ENCODE data around the gene IL25.
"Not testable (repeated sequence)": the region's sequence is repeated elsewhere in the genome, so short reads cannot be mapped to it uniquely, and the experiment has no call there.

The IL25 gene
- 0 reads per million in 4 donors for total RNA-seq

DNA sequence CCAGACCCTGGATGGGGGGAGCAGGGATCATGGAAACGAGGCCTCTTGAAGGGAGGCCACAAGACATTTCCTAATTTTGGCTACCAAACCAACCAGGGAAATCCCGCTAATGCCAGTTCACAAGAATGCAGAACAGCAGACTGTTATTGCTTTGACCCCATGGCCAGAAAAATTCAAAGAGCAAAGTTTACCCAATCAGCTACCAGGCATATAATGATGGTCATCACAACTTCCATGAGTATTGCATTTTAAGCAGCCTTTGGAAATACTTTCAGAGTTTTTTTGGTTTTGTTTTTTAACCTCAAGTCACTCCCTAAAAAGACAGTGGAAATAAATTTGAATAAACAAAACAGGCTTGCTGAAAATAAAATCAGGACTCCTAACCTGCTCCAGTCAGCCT is at the start of gene IL25:
Gene IL25 (plus strand): TSS at position 301 of the 400 bp plus-strand sequence.
- no peak for DNase-seq

DNA sequence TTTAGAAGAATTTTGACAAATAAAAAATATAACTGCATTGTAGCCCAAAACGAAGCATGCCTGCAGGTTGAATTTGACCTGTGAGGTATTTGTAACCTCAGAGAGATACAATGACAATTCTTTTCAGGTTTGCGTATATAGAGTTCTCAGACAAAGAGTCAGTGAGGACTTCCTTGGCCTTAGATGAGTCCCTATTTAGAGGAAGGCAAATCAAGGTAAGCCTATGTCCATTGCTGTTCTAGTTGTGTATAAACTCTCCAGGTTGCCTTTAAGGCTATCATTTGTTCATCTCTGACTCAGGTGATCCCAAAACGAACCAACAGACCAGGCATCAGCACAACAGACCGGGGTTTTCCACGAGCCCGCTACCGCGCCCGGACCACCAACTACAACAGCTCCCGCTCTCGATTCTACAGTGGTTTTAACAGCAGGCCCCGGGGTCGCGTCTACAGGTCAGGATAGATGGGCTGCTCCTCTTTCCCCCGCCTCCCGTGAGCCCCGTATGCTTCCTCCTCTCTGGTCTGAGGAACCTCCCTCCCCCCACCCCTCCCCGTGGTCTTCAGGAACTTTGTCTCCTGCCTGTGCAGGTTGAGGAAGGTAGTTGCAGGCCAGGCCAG is 48.7 kb upstream of the IL25 start:
- no peak for DNase-seq

DNA sequence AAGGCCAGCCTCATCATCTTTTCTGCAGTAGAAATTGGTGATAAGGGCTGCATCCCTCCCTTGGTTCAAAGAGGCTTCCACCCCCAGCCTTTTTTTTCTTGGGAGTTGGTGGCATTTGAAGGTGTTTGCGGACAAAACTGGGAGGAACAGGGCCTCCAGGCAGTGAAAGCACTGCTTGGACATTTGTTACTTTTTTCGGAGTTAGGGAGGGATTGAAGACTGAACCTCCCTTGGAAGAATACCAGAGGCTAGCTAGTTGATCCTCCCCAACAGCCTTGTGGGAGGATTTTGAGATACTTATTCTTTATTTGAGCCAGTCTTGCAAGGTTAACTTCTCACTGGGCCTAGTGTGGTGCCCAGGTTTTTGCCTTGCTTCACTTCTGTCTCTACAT is 48.2 kb upstream of the IL25 start:
- no peak for DNase-seq

DNA sequence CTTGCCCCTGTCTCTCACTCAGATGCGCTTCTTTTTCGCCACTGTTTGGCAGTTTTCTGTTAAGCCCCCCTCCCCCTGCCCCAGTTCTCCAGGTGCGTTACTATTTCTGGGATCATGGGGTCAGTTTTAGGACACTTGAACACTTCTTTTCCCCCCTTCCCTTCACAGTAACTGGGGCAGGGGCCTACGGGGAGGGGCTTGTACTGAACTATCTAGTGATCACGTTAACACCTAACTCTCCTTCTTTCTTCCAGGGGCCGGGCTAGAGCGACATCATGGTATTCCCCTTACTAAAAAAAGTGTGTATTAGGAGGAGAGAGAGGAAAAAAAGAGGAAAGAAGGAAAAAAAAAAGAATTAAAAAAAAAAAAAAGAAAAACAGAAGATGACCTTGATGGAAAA is 47.6 kb upstream of the IL25 start:
- DNase-seq, result no peak

DNA sequence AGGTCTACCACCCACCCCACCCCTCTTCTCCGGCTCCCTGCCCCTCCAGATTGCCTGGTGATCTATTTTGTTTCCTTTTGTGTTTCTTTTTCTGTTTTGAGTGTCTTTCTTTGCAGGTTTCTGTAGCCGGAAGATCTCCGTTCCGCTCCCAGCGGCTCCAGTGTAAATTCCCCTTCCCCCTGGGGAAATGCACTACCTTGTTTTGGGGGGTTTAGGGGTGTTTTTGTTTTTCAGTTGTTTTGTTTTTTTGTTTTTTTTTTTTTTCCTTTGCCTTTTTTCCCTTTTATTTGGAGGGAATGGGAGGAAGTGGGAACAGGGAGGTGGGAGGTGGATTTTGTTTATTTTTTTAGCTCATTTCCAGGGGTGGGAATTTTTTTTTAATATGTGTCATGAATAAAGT is 46.9 kb upstream of the IL25 start:
- not testable (repeated sequence) for DNase-seq

DNA sequence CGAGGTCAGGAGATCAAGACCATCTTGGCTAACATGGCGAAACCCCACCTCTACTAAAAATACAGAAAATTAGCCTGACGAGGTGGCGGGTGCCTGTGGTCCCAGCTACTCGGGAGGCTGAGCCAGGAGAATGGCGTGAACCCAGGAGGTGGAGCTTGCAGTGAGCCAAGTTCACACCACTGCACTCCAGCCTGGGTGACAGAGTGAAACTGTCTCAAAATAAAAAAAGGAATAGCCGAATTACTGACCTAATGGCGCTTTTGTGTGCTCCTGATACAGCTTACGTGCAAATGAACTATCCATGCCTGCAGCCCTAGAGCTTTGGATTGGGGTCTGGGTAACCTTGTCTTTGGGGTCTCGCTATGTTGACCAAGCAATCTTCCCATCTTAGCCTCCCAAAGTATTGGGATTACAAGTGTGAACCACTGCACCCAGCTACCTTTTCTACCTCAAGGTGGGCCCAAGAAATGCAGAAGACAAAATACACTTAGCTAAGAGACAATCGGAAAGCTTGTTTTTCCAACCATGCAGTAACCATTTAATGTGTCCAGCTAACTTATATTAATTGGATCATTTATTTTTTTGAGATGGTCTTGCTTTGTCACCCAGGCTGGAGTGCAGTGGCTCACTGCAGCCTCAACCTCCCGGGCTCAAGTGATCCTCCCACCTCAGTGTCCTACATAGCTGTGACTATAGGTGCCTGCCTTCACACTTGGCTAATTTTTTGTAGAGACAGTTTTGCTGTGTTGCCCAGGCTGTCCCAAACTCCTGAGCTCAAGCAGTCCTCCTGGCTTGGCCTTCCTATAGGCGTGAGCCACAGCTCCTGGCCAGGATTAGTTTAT is 45.9 kb upstream of the IL25 start:
- DNase-seq, result no peak

DNA sequence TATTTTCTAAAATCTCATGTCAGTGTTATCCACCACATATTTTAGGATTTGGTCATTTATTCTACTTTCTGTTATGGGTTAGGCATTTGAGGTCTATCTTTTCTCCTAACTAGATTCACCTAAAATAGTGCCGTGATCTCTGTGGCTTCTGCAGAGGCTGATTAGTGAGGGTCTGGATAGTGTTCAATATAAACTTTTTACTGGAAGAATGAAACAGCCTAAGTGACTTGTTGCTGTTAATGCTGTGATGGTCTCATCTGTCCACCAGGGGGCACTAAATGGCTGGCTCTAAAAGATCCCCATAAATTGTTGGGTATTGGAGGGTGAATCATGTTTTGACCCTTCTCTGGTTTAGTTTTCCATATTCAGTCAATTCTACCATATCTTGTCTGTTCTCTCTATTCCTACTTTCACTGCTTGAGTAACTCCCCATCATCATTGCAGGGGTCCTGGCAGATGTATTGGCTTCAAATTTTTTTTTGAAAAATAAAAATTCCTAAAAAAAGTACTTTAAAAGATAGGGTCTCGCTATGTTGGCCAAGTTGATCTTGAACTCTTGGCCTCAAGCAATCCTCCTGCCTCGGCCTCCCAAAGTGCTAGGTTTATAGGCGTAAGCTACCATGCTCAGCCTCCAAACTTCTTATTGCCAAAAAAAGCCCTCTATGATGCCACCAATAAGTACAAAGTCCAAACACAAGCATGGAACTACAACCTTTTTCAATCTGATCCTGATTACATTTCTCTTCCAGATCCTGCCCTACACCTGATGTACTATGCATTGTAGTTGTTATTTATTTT is 44.5 kb upstream of the IL25 start:
- peak in 4 of 5 donors; percentile 38 to 61 (median 52) for DNase-seq

DNA sequence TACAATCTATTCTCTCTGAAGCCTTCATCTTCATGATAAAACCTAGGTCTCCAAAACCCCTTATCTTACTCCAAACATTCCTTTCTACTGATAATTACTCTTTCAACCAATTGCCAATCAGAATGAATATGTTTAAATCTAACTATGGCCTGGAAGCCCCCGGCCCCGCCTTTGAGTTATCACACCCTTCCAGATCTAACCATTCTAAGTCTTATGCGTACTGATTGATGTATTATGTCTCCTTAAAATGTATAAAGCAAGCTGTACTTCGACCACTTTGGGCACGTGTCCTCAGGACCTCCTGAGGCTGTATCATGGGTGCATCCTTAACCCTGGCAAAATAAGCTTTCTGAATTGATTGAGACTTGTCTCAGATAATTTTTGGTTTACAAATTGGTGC is 37.0 kb upstream of the IL25 start:
- DNase-seq, result no peak

DNA sequence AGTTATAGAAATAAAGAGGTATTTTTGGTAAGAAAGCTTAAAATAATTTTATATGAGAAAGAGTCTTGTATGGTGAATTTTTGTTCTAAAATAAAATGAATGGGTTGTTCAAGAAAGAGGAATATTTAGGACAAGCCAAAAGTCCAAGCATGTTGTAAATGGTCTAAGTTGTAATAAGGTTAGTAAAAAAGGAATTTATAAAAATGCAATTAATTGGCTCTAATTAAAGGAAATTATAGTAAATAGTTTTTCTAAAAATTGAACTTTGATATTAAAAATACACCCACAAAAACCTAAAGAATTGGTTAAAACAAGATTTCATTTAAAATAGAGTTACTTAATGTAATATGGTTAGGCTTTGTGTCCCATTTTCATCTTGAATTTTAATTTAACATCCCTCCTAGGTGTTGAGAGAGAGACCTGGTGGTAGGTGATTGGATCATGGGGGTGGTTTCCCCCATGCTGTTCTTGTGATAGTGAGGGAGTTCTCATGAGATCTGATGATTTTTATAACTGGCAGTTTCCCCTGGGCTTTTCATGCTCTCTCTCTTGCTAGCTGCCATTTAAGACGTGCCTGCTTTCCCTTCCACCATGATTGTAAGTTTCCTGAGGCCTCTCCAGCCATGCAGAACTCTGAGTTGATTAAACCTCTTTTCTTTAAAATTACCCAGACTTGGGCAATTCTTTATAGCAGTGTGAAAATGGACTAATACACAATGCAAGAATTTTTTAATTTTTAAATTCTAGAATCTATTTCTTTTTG is 32.9 kb upstream of the IL25 start:
- DNase-seq, result no peak

DNA sequence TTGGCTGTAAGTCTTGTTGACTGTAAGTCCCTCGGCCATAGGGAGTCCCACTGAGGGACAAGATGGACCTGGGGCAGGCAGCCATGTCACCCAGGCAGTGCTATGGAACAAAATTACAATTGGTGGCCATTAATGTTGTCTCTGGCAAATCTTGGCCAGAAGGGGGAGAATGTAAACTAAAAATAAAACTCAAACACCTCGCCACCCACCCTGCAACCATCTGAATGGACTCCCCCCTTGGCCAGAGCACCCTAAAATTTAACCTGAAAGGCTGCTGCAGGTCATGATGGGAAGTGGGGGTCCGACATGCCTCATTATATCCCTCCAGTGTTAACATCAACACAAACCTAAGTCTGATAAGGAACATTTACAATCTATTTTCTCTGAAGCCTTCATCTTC is 28.1 kb upstream of the IL25 start:
- no peak for DNase-seq

DNA sequence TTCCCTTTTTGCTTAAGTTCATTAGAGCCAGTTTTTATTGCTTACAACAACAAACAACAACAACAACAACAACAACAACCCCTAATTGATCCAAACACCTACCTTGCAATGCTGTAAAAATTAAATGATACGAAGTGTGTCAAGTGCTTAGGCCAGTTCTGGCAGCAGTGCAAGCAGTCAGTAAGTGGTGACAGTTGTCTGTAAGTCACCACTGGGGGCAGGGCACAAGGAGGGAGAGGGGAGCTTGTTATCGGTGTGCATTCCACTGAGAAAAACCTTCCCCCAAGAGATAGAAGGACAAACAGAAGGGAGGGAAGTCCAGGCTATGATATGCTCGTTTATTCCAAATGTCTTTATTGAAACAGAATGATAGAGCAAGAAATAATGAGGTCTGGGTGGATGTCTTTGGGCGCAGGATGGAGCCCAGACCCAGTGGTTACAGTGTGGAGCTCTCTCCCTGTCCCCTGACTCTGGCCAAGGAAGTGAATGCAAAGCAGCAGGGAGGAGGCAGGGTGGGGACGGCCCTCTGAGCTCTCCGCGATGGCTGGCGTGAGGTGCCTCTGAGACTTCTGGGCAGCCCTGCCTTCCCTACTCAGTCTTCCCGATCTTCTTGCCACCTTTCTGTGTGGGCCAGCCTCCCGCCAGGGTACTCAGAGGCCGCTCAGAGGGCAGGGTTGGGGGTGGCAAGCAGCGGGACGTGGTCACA is 26.5 kb upstream of the IL25 start:
- DNase-seq, result no peak

DNA sequence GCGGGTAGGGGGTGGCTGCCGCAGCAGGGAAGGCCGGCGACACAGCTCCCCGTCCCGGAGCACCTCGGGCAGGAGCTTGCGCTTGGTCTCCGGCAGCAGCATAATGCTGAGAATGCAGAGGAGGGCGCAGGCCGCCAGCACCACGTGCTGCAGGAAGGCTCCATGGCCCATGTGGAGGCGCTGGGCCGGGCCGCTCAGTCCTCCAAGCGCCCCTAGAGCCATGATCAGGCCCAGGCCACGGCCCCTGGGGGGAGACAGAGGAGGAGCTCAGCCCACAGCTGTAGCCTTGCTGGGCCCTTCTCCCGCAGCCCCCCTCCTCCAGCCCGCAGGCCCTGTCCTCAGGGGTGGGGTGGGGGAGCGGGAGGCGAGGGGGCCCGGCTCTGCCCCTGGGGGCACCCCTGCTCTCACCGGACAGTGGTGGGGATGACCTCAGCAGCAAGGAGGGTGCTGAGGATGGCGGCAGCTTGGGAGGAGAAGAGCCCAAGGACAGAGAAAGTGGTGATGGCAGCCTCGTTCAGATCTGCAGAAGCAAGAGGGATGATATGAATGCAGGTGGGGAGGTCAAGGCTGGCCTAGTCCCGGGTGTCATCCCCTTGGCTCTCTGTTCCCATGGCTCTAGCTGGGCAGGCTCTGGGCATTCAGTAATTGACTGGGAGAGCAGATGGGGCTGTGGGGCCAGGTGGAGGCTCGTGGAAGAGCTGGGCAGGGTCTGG is 25.8 kb upstream of the IL25 start:
- no peak for DNase-seq

DNA sequence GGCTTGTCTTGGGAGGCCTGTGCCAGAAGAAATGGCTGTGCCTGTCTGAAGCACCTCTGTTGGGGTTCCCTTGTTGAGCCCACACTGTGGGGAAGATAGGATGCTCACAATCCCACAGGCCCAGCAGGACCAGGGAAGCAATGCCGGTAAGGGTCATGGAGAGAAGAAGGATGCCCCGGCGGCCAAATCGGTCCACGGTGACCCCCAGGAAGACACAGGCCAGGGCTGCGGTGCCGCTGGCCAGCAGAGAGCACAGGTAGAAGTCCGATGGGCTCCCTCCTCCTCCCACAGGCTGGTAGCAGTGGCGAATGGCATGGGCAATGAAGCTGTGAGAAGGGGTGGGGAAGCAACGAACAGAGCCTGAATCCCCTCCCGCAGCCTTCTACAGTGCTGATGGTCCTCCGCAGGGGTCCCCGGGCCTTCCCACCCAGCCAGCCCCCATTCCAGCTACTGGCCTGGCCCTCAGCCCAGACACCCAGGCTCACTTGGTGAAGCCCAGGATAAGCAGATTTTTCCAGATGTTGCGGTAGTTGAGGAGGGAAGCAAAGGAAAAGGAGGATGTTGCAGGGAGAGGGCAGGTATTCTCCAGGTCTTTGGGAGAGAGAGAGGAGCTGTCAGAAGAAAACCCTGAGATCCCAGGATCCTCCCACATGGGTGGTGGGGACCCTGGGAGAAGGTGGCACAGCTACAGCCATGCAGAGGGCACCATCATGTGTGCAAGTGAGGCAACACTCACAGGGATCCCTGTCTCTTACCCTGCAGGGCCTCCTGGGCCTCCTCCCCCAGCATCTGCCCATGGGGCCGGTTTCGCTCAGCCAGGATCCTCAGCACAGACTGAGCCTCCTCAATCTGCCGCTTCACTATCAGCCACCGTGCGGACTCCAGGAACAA is 25.0 kb upstream of the IL25 start:
- no peak for DNase-seq

DNA sequence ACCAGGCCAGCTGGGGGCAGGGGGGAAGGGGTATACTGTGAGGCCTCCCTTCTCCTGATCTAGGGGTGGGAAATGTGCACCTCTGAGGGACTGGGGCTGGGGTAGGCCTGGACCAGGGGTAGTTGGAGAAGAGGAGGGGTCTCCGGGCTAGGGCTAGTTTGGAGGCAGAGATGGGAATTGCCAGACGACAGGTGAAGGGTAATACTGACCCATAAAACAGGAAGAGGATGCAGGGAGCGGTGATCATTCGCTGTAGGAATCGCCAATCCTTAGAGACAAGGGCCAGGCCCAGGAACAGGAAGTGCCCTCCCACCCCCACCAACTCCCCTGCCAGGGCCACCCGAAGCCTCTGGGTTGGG is 24.3 kb upstream of the IL25 start:
- DNase-seq, result no peak

DNA sequence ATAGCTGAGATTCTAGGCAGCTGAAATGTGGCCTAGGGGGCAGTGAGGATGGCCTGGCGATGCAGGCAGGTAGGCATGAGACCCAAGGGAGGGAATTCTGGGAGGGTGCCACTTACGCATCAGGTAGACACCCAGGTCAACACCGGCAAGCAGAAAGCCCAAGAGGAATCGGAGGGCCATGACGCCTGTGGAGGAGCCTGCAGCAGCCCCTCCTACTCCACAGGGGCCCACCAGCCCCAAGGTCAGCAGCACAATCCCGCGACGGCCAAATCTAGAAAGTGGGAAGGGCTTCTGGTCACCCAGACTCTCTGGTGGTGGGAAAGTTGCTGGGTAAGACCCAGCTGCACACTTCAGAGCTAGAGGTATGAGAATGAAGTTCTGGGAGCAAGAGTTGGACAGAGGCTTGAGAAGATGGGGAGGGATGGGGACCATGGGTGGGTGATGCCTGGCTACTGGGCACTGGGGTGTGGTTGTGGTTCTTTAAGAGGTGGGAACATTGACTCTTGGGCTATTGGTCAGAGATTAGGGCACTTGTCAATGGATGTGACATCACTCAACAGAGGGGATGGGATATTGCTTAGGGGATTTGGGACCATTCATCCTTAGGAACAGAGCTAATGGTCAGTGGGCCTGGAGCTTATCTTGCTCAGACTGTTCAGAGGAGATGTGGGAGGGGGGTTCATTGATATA is 23.3 kb upstream of the IL25 start:
- DNase-seq, result no peak

DNA sequence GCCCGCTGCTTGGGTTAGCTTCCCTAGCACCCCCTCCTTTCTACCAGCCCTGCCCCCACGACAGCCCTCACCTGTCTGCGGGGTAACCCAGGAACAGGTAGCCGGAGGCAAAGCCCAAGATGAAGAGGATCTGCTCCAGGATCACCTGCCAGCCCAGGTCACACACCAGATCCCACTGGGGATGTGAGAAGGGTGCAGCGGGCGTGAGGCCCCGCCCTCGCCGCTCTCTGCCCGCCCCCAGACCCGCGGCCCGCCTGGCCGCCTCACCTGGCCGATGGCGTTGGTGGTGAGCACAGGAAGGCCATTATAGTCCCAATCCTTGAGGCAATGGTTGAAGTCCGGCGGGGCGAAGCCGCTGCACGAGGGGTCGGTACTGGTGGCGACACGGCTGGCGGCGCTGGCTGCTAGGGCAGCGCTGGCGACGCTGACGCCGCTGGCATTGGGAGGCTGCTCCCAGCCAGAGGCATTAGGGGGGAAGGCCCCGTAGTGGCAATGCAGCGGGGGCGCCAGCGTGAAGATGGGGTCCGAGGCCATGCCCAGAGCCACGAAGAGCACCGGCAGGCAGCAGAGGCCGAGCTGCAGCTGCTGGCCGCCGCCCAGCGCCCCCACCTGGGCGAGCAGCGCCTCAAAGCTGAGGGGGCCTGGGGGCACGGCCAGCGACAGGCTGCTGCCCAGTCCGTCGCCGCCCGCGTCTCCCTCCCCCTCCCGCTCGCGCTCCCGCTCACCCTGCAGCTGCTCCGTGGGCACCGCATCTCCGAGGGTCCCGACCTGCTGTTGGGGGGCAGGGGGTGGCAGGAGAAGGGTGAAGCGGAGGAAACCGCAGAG is 20.7 kb upstream of the IL25 start:
- no peak for DNase-seq

DNA sequence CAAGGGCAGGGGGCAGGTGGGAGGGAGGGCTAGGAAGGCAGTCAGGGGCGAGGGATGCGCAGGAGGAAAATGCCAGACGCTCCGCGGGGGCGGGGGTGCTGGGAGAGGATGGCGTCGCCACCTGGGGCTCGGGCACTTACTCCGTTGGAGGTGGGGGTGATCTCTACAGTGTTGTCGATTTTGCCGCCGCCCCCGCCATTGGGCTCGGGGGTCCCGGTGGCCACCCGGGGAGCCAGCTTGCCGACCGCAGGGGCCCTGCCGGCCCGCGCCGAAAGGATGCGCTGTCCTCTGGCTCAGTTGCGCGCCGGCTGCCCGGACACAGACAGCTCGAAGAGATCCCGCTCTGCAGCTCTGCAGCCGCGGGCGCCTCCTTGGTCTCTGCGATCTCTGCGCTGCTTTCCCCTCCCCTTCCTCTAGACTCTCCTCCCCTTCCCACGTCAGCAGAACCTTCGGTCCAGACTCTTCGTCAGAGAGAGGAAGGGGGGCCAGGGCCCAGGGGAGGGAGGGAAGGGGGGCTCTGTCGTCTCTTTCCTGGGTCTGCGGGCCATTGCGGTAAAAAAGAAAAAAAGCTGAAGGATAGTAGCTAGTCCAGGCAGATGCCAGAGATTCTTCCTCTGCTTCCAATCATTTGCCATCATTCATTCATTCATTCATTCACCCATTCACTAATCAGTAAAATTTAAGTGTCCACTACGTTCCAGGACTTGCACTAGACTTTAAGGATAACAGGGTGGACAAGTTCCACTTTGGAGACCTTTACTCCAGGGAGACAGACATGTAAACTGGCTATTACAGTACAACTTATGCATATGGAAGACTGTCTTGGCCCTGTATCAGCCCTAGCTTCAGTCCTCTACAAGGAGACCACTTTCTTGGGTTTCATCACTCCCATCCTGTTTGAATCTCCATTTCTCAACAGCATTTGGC is 19.8 kb upstream of the IL25 start, which contains the start of gene SLC22A17:
Gene SLC22A17 (minus strand): TSS at position 382 of the 927 bp plus-strand sequence.
- DNase-seq, result peak in 4 of 5 donors; percentile 39 to 55 (median 48)

DNA sequence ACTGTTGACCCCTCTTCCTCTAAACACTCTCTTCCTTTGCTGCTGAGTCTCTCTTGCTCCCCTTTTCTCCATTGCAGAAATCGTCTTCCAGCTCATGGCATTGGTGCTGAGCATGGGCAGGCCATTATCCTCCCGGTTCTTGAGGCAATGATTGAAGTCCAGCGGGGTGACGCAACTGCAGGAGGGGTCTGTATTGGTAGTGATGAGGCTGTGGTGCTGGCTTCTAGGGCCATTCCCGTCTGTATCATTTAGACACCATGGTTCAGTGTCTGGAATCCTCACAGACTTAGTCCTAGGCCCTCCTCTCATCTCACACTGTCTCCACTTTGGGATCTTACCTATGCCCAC is 19.2 kb upstream of the IL25 start:
- DNase-seq, result no peak
